Neural crest cell (in vitro differentiated cells): ENCODE results near the gene KCNE1. TPM values are rescaled to one million over a fixed set of nuclear protein-coding genes. Genes with fewer than 3 reads are reported as not detected.
A peak's percentile ranks its signal among the peaks of the same experiment; 100 is the strongest.

Source experiments
- DNase-seq: peaks from one replicate; pipeline ENCODE4 v3.0.0; 2021; ENCODE audit warnings: low read depth, mixed read lengths, low spot score
- H3K27ac Mint-ChIP-seq: one replicate; pipeline ENCODE4 v1.8.0; 2021; ENCODE audit warnings: mild to moderate bottlenecking, mixed read lengths; ENCODE audit not compliant: unreplicated experiment
- H3K27me3 Mint-ChIP-seq: 2 replicates; pipeline ENCODE4 v1.8.0; 2021; ENCODE audit warnings: low read depth, mild to moderate bottlenecking, mixed read lengths
- H3K36me3 Mint-ChIP-seq: 2 replicates; pipeline ENCODE4 v1.8.0; 2021; ENCODE audit warnings: low read depth, mild to moderate bottlenecking, mixed read lengths
- H3K4me1 Mint-ChIP-seq: 2 replicates; pipeline ENCODE4 v1.8.0; 2021; ENCODE audit warnings: mixed read lengths
- H3K4me3 Mint-ChIP-seq: one replicate; pipeline ENCODE4 v1.8.0; 2021; ENCODE audit warnings: mild to moderate bottlenecking, mixed read lengths
- H3K9me3 Mint-ChIP-seq: 2 replicates; pipeline ENCODE4 v1.8.0; 2021; ENCODE audit warnings: mixed read lengths
- total RNA-seq: library from RNA; stranded (reverse); gene quantifications from 2 replicates; pipeline ENCODE4 v1.2.1, GENCODE V29; 2021
- TF ChIP-seq, protein P1 (sequence below): fragments of 200-600 bp; sonication (generic); conservative IDR thresholded peaks from 2 replicates; pipeline ENCODE4 v1.5.0; 2021; ENCODE audit warnings: antibody characterized with exemption, mild to moderate bottlenecking

Gene KCNE1
- total RNA-seq, 1 donor from 2014 or later = 0.68 TPM

DNA sequence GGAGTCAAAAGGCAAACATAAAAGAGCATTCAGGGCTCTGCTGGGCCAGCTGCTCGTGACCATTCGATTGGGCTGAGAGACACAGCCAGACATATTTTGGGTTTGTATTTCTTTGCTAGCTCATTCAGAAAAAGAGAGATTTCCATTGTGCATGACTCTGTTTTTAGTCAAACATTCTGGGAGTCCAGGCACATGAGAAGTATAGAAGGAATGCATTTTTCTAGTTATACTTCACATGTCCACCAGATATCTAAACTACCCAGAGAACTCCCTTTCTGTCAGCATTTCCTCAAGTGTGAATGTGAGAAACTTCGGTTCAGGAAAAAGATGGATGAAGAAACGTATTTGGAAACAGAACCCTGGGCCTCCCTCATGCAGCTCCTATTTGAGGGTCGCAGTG lies 6.3 kb upstream of the KCNE1 start:
- H3K36me3 Mint-ChIP-seq = peaks cover 17% of the 10 kb centered on the region
- H3K27me3 Mint-ChIP-seq = no peaks in the 10 kb centered on the region
- no peaks in the 10 kb centered on the region for H3K9me3 Mint-ChIP-seq
- DNase-seq = no peak
- no peak overlapping the region for H3K4me3 Mint-ChIP-seq
- no peak overlapping the region for H3K27ac Mint-ChIP-seq
- peaks cover 22% of the 10 kb centered on the region for H3K4me1 Mint-ChIP-seq
- TF ChIP-seq, protein P1, sequence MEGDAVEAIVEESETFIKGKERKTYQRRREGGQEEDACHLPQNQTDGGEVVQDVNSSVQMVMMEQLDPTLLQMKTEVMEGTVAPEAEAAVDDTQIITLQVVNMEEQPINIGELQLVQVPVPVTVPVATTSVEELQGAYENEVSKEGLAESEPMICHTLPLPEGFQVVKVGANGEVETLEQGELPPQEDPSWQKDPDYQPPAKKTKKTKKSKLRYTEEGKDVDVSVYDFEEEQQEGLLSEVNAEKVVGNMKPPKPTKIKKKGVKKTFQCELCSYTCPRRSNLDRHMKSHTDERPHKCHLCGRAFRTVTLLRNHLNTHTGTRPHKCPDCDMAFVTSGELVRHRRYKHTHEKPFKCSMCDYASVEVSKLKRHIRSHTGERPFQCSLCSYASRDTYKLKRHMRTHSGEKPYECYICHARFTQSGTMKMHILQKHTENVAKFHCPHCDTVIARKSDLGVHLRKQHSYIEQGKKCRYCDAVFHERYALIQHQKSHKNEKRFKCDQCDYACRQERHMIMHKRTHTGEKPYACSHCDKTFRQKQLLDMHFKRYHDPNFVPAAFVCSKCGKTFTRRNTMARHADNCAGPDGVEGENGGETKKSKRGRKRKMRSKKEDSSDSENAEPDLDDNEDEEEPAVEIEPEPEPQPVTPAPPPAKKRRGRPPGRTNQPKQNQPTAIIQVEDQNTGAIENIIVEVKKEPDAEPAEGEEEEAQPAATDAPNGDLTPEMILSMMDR = no peak

GRCh38 chr21:34517491-34518245 lies 5.7 kb upstream of the KCNE1 start:
- H3K4me1 Mint-ChIP-seq = peaks cover 16% of the 10 kb centered on the region
- H3K27me3 Mint-ChIP-seq = no peaks in the 10 kb centered on the region
- DNase-seq = no peak
- H3K36me3 Mint-ChIP-seq = peaks cover 17% of the 10 kb centered on the region
- H3K4me3 Mint-ChIP-seq = no peak overlapping the region
- H3K9me3 Mint-ChIP-seq = no peaks in the 10 kb centered on the region
- TF ChIP-seq, protein P1 = peak; percentile 32
- H3K27ac Mint-ChIP-seq = no peak overlapping the region

- TF ChIP-seq, protein P1 = no peak
Observed at GRCh38 chr21:34517039-34517438, 5.0 kb upstream of the KCNE1 start.

GRCh38 chr21:34514576-34515115 lies 2.6 kb upstream of the KCNE1 start:
- Mint-ChIP-seq H3K4me1 (peaks cover 5% of the 10 kb centered on the region), H3K4me3 (no peak overlapping the region), H3K9me3 (no peaks in the 10 kb centered on the region), H3K27me3 (no peaks in the 10 kb centered on the region), H3K36me3 (peaks cover 10% of the 10 kb centered on the region), H3K27ac (no peak overlapping the region)
- TF ChIP-seq, protein P1 = no peak
- DNase-seq = no peak

More at GRCh38 chr21:34517039-34517438, 5.0 kb upstream of the KCNE1 start:
- DNase-seq = no peak
- Mint-ChIP-seq H3K27ac (no peak overlapping the region), H3K27me3 (no peaks in the 10 kb centered on the region), H3K9me3 (no peaks in the 10 kb centered on the region), H3K4me1 (peaks cover 12% of the 10 kb centered on the region), H3K4me3 (no peak overlapping the region), H3K36me3 (peaks cover 17% of the 10 kb centered on the region)

GRCh38 chr21:34513129-34513675 lies 1.2 kb upstream of the KCNE1 start:
- no peak for DNase-seq
- Mint-ChIP-seq H3K4me3 (no peak overlapping the region), H3K9me3 (no peaks in the 10 kb centered on the region), H3K4me1 (peaks cover 4% of the 10 kb centered on the region), H3K27ac (no peak overlapping the region), H3K36me3 (peaks cover 7% of the 10 kb centered on the region), H3K27me3 (no peaks in the 10 kb centered on the region)
- TF ChIP-seq, protein P1 = no peak
